ENCODE data around the gene PCDH1. TPM values are rescaled to one million over a fixed set of nuclear protein-coding genes. Genes with fewer than 3 reads are reported as not detected.

The PCDH1 gene
- total RNA-seq, 1 donor from 2014 or later: 66.6 TPM

DNA sequence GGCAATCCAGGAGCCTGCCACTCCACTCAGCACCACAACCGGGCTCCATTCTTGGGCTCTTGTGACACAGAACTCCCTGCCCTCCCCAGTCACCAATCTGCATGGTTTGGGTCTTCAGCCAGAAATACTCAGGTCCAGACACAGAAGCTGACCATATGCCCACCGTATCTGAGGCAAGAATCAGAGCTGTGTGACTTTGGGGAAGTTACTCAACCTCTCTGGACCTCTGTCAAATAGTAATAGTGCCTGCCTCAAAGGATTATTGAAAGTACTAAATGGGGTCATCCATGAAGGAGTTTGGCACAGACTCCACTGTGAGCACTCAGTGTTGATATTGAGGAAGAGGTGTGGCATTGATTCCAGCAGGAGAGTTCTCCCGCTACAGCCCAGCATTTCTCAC, 67.5 kb downstream of the PCDH1 start:
- DNase-seq: no peak
- no peaks in the 10 kb centered on the region for H3K36me3 ChIP-seq
- no peaks in the 10 kb centered on the region for H3K9me3 ChIP-seq
- no peak for TF ChIP-seq CTCF (IDR thresholded peaks at IDR 0.05)
- H3K4me1 ChIP-seq: no peaks in the 10 kb centered on the region
- intact Hi-C loops (cut with DNase I): no loop called here
- no peak for ATAC-seq
- peaks cover 17% of the 10 kb centered on the region for H3K27me3 ChIP-seq
- no peak overlapping the region for H3K4me3 ChIP-seq
- H3K27ac ChIP-seq: no peak overlapping the region

GRCh38 chr5:141809380-141810096, 68.7 kb downstream of the PCDH1 start:
- H3K4me1 ChIP-seq: no peaks in the 10 kb centered on the region
- H3K9me3 ChIP-seq: no peaks in the 10 kb centered on the region
- no peak overlapping the region for H3K27ac ChIP-seq
- intact Hi-C loops (cut with DNase I): no loop called here
- H3K4me3 ChIP-seq: no peak overlapping the region
- H3K27me3 ChIP-seq: peaks cover 17% of the 10 kb centered on the region
- ATAC-seq (no peak), DNase-seq (no peak)
- H3K36me3 ChIP-seq: no peaks in the 10 kb centered on the region
- TF ChIP-seq CTCF (IDR thresholded peaks at IDR 0.05): no peak

- TF ChIP-seq CTCF (IDR thresholded peaks at IDR 0.05): no peak
- H3K4me1 ChIP-seq: no peaks in the 10 kb centered on the region
- no peak overlapping the region for H3K27ac ChIP-seq
- intact Hi-C loops (cut with DNase I): no loop called here
- peaks cover 17% of the 10 kb centered on the region for H3K27me3 ChIP-seq
- no peaks in the 10 kb centered on the region for H3K36me3 ChIP-seq
- no peak overlapping the region for H3K4me3 ChIP-seq
- H3K9me3 ChIP-seq: no peaks in the 10 kb centered on the region
- DNase-seq: no peak
- no peak for ATAC-seq
Measured at GRCh38 chr5:141808857-141809256, 69.4 kb downstream of the PCDH1 start.

DNA sequence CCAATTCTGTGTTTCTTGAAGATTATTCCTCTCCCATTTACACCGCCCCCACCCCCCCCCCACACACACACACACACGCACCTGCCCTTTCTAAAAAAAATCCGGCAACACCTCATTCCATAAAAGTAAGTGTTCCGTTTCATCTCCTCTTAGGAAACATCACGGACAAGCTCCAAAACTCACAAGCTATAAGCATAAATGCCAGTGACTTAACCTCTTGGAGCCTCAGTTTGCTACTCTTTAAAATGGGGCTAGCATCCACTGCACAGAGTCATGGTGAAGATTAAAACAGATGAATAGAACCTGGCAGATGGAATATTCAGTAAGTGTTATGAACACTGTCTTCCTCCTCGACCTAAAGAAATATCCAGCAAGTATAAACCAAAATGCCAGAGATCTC, 70.5 kb downstream of the PCDH1 start:
- ATAC-seq: no peak
- intact Hi-C loops (cut with DNase I): no loop called here

DNA sequence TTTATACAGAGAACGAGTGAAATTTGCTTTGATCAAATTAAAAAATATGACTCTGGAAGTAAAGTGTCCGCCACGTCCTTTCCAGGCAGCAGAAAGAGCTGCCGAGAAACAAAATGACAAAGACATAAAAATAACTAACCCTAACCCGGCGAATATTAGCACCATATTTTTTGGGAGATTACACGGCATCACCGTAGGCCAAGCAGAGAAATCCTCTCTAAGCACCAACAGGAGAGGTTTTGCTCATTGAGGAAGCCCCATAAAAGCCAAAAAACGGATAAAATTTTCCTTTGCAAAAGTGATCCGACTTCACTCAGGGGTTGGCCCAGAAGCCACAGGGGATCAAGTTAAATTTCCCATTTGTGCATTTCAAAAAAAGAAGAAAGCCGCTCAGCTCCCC, 70.9 kb downstream of the PCDH1 start:
- no peak overlapping the region for H3K27ac ChIP-seq
- ATAC-seq (no peak), DNase-seq (no peak)
- peaks cover 17% of the 10 kb centered on the region for H3K27me3 ChIP-seq
- intact Hi-C loops (cut with DNase I): no loop called here
- H3K36me3 ChIP-seq: no peaks in the 10 kb centered on the region
- no peak overlapping the region for H3K4me3 ChIP-seq
- no peaks in the 10 kb centered on the region for H3K4me1 ChIP-seq
- H3K9me3 ChIP-seq: no peaks in the 10 kb centered on the region
- no peak for TF ChIP-seq CTCF (IDR thresholded peaks at IDR 0.05)

More for the DNA sequence above, 70.5 kb downstream of the PCDH1 start:
- Histone ChIP-seq H3K9me3 (no peaks in the 10 kb centered on the region), H3K27me3 (peaks cover 17% of the 10 kb centered on the region), H3K4me3 (no peak overlapping the region), H3K4me1 (no peaks in the 10 kb centered on the region), H3K27ac (no peak overlapping the region), H3K36me3 (no peaks in the 10 kb centered on the region)
- no peak for DNase-seq
- no peak for TF ChIP-seq CTCF (IDR thresholded peaks at IDR 0.05)

DNA sequence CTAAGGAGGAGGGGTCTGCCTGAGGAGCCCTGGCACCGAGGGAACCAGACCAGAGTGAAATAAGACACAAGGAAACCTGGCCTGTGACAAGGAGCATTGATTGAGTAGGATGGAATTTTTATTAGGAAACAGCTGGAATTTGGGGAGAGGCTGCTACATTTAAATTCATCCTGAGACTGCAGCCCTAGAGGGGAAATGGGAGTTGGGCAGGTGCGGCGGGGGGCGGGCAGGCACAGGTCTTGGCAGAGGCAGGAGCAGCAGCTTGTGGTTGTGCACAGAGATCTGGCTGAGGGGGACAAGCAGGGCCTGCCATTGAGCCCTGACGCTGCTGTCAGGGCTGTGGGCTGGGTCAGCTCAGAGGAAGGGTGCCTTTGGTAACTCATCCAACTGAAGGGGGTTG, 71.6 kb downstream of the PCDH1 start:
- peaks cover 17% of the 10 kb centered on the region for H3K27me3 ChIP-seq
- H3K9me3 ChIP-seq: no peaks in the 10 kb centered on the region
- peak overlapping the region; percentile 60 for H3K27ac ChIP-seq
- H3K36me3 ChIP-seq: no peaks in the 10 kb centered on the region
- no peak for ATAC-seq
- H3K4me1 ChIP-seq: no peaks in the 10 kb centered on the region
- no peak for TF ChIP-seq CTCF (IDR thresholded peaks at IDR 0.05)
- no peak for DNase-seq
- H3K4me3 ChIP-seq: no peak overlapping the region
- intact Hi-C loops (cut with DNase I): no loop called here

All from upper lobe of right lung (tissue), 1 donor.